Smooth muscle cell (in vitro differentiated cells): ENCODE data around the gene PRRC2B. TPM values are rescaled to one million over a fixed set of nuclear protein-coding genes. Genes with fewer than 3 reads are reported as not detected.
"Not testable (repeated sequence)": the region's sequence is repeated elsewhere in the genome, so short reads cannot be mapped to it uniquely, and the experiment has no call there.

Experiments
- DNase-seq: peaks from one replicate; lab custom pipeline; 2025; ENCODE audit not compliant: unreplicated experiment; lab: John Stamatoyannopoulos, UW
- H2AFZ ChIP-seq: fragments of 200-600 bp; sonication (generic); 2 replicates; pipeline ENCODE4 v1.6.0; 2016; ENCODE audit warnings: antibody characterized with exemption, low read depth, mild to moderate bottlenecking
- H3F3A ChIP-seq: fragments of 200-600 bp; sonication (generic); 2 replicates; pipeline ENCODE4 v1.6.0; 2017; ENCODE audit warnings: antibody characterized with exemption, low read depth
- H3K27ac ChIP-seq: fragments of 200-600 bp; sonication (generic); 2 replicates; pipeline ENCODE4 v1.5.1; 2016; ENCODE audit warnings: low read depth, mild to moderate bottlenecking
- H3K27me3 ChIP-seq: fragments of 200-600 bp; sonication (generic); 2 replicates; pipeline ENCODE4 v1.6.1; 2016; ENCODE audit warnings: low read depth, mild to moderate bottlenecking
- H3K36me3 ChIP-seq: fragments of 200-600 bp; sonication (generic); 2 replicates; pipeline ENCODE4 v1.5.1; 2016; ENCODE audit warnings: low read depth
- H3K4me1 ChIP-seq: fragments of 200-600 bp; sonication (generic); 2 replicates; pipeline ENCODE4 v1.5.1; 2016; ENCODE audit warnings: low read depth
- H3K4me2 ChIP-seq: fragments of 200-600 bp; sonication (generic); 2 replicates; pipeline ENCODE4 v1.6.0; 2016; ENCODE audit warnings: mild to moderate bottlenecking
- H3K4me3 ChIP-seq: fragments of 200-600 bp; sonication (generic); 2 replicates; pipeline ENCODE4 v1.5.1; 2016; ENCODE audit warnings: mild to moderate bottlenecking
- H3K79me2 ChIP-seq: fragments of 200-600 bp; sonication (generic); 2 replicates; pipeline ENCODE4 v1.6.0; 2016; ENCODE audit warnings: low read depth, mild to moderate bottlenecking
- H3K9ac ChIP-seq: fragments of 200-600 bp; sonication (generic); 2 replicates; pipeline ENCODE4 v1.6.0; 2016; ENCODE audit warnings: low read depth
- H3K9me3 ChIP-seq: fragments of 200-600 bp; sonication (generic); replicated peaks from 2 replicates; pipeline ENCODE4 v1.5.1; 2016; ENCODE audit warnings: low read depth
- H4K20me1 ChIP-seq: fragments of 200-600 bp; sonication (generic); 2 replicates; pipeline ENCODE4 v1.6.0; 2016; ENCODE audit warnings: low read depth
- CTCF ChIP-seq: fragments of 200-600 bp; sonication (generic); IDR thresholded peaks from 2 replicates; pipeline ENCODE4 v1.5.1; 2017; ENCODE audit warnings: borderline replicate concordance, mild to moderate bottlenecking, antibody characterized with exemption; ENCODE audit not compliant: insufficient read depth, poor library complexity, severe bottlenecking
- WGBS: methylation state at CpG from one replicate; pipeline ENCODE4 v1.1.7; 2016; ENCODE audit warnings: low lambda C conversion rate; 5-methylcytosine and 5-hydroxymethylcytosine counted together
- polyA plus RNA-seq: library from polyadenylated mRNA; unstranded; fragments of >200 nt; fragmentation: Nextera tagmentation; extraction: Ambion mirVana; gene quantifications from 2 replicates; pipeline ENCODE4 v1.2.1, GENCODE V29; 2016
- total RNA-seq: library from RNA; depleted of rRNA; stranded (reverse); fragments of >200 nt; gene quantifications from 2 replicates; pipeline ENCODE4 v1.2.3, GENCODE V29; 2014

The PRRC2B gene
- total and polyA plus RNA-seq, 2 experiments from 2014 or later = 38.6 to 97.2 TPM

GRCh38 chr9:131348631-131349521 lies 45.0 kb upstream of the PRRC2B start:
- Histone ChIP-seq H3K9me3 (no peaks in the 10 kb centered on the region), H3K27me3 (no peaks in the 10 kb centered on the region), H3K4me3 (no peak overlapping the region), H3K27ac (no peak overlapping the region), H3K36me3 (no peaks in the 10 kb centered on the region), H3K4me2 (no peak overlapping the region), H3K9ac (no peak overlapping the region), H3K79me2 (no peaks in the 10 kb centered on the region), H4K20me1 (peaks cover 4% of the 10 kb centered on the region), H3K4me1 (peaks cover 3% of the 10 kb centered on the region), H3F3A (no peaks in the 10 kb centered on the region), H2AFZ (no peak overlapping the region)
- 85% methylated on average over 7 of the region's 10 CpGs for WGBS
- DNase-seq = no peak
- TF ChIP-seq CTCF = no peak

GRCh38 chr9:131349522-131349880 lies 44.4 kb upstream of the PRRC2B start:
- Histone ChIP-seq H3K36me3 (no peaks in the 10 kb centered on the region), H3K9ac (no peak overlapping the region), H4K20me1 (peaks cover 4% of the 10 kb centered on the region), H3K9me3 (no peaks in the 10 kb centered on the region), H3K27ac (no peak overlapping the region), H3K4me3 (no peak overlapping the region), H3K4me2 (peak overlapping the region; percentile 83), H3K79me2 (no peaks in the 10 kb centered on the region), H3K27me3 (no peaks in the 10 kb centered on the region), H3F3A (no peaks in the 10 kb centered on the region), H2AFZ (no peak overlapping the region), H3K4me1 (peaks cover 3% of the 10 kb centered on the region)
- no peak for TF ChIP-seq CTCF
- 74% methylated on average over 5 of the region's 5 CpGs for WGBS
- no peak for DNase-seq

GRCh38 chr9:131349881-131350563 lies 43.9 kb upstream of the PRRC2B start:
- peaks cover 4% of the 10 kb centered on the region for H4K20me1 ChIP-seq
- H3K79me2 ChIP-seq = no peaks in the 10 kb centered on the region
- H3K4me3 ChIP-seq = peak overlapping the region; percentile 40
- H3K27me3 ChIP-seq = no peaks in the 10 kb centered on the region
- H3K4me2 ChIP-seq = peak overlapping the region; percentile 83
- no peaks in the 10 kb centered on the region for H3K36me3 ChIP-seq
- peak overlapping the region; percentile 76 for H2AFZ ChIP-seq
- DNase-seq = peak; percentile 60
- H3K4me1 ChIP-seq = peaks cover 3% of the 10 kb centered on the region
- H3K9me3 ChIP-seq = no peaks in the 10 kb centered on the region
- H3F3A ChIP-seq = no peaks in the 10 kb centered on the region
- no peak overlapping the region for H3K9ac ChIP-seq
- peak overlapping the region; percentile 45 for H3K27ac ChIP-seq
- 13% methylated on average over 26 of the region's 27 CpGs for WGBS
- TF ChIP-seq CTCF = peak; percentile 75

- not testable (repeated sequence) for H3K27ac ChIP-seq, H3K4me2 ChIP-seq, H3K79me2 ChIP-seq, DNase-seq, H3F3A ChIP-seq, H3K4me1 ChIP-seq, H4K20me1 ChIP-seq, H3K9me3 ChIP-seq, H2AFZ ChIP-seq, H3K4me3 ChIP-seq, H3K27me3 ChIP-seq, H3K36me3 ChIP-seq, H3K9ac ChIP-seq
- WGBS = 45% methylated on average over 5 of the region's 6 CpGs
Measured at GRCh38 chr9:131356479-131356878, 37.4 kb upstream of the PRRC2B start.
